ENCODE measurements around the gene EZR. TPM values are rescaled to one million over a fixed set of nuclear protein-coding genes. Genes with fewer than 3 reads are reported as not detected.

The EZR gene
- total and polyA plus RNA-seq, 2 of the 13 experiments (the other 11 are each of a cell fraction or from before 2014, with no cell fraction given): 34.7 to 60.3 TPM

DNA sequence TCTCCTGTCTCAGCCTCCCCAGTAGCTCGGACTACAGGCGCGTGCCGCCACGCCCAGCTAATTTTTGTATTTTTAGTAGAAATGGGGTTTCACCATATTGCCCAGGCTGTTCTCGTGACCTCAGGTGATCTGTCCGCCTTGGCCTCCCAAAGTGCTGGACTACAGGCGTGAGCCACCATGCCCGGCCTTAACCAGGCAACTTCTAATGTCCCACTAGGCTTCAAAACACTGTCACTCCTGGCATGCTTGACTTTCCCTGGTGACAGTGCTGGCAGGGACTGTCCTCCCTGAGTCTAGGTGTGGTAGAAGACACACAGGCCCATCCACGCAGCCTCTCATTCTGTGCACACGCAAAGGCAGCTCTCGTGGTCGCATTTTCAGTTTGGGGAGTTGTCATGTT lies 11.6 kb upstream of the EZR start (continued):
- TF ChIP-seq CENPT (CRISPR knock-in tag; IDR thresholded peaks at IDR 0.05; ENCODE audit: low read depth) (no peak), PHF21A (CRISPR knock-in tag; IDR thresholded peaks at IDR 0.05) (no peak)

DNA sequence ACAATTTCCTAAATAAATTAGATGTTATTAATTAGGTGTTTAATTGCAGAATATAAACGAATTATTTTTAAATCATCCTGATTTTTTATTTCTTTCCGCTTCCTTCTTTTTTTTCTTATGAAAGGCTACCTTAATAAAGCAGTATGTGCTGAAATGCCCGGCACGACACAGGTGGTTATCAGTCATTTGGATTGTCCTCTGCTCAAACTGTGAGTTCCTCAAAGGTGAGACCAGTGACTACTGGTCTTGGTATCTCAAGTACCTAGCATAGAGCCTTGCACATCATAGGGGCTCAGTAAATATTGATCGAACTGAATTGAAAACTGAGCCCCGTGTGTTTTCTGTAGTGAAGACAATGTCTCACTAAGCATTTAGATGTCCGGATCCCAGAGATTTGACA lies 9.6 kb upstream of the EZR start:
- no peaks in the 10 kb centered on the region for H3K9me3 ChIP-seq (ENCODE audit: low read length)
- DNase-seq (ENCODE audit: low spot score) (no peak), FAIRE-seq (no peak), ATAC-seq (no peak)
- no peak overlapping the region for H3K27ac ChIP-seq (ENCODE audit: extremely low read length, insufficient read depth, low read length)
- intact Hi-C loops (cut with micrococcal nuclease; ENCODE audit: unreplicated experiment): no loop called here
- H3K4me2 ChIP-seq (ENCODE audit: low read depth, low read length): no peak overlapping the region
- H4K20me1 ChIP-seq (ENCODE audit: insufficient read depth, low read length): no peaks in the 10 kb centered on the region
- no peaks in the 10 kb centered on the region for H3K36me3 ChIP-seq (replicated peaks in 1 of 2; ENCODE audit: control insufficient read depth in 1 of 2, insufficient read depth in 2 of 2, low read length in 2 of 2)
- no peak overlapping the region for H3K4me3 ChIP-seq (replicated peaks in 1 of 3; ENCODE audit: insufficient read depth in 1 of 3, low read depth in 2 of 3, low read length in 3 of 3)
- CTCF ChIA-PET (ENCODE audit: low intra/inter-chr PET ratio, low total read pairs): no interaction called here
- H3K9ac ChIP-seq (ENCODE audit: insufficient read depth, low read depth, low read length): no peak overlapping the region
- 59% methylated on average over 7 of the region's 7 CpGs for WGBS (ENCODE audit: low lambda C conversion rate)
- H2AFZ ChIP-seq (ENCODE audit: low read length): no peak overlapping the region
- in situ Hi-C loops (cut with HindIII; ENCODE audit: extremely low pct_ligation_motif_present, low pct_unique_long_range_greater_than_20kb): no loop called here
- peaks cover 26% of the 10 kb centered on the region for H3K4me1 ChIP-seq (ENCODE audit: insufficient read depth, low read length)
- no peak for TF ChIP-seq ZNF788 (CRISPR knock-in tag; IDR thresholded peaks at IDR 0.05; ENCODE audit: borderline replicate concordance)
- TF ChIP-seq TARDBP (CRISPR knock-in tag; IDR thresholded peaks at IDR 0.05): no peak
- no peak for TF ChIP-seq SNAI1 (CRISPR knock-in tag; IDR thresholded peaks at IDR 0.05; ENCODE audit: borderline replicate concordance)
- no peak for TF ChIP-seq MTF2 (CRISPR knock-in tag; IDR thresholded peaks at IDR 0.05; ENCODE audit: borderline replicate concordance)
- TF ChIP-seq ZNF720 (CRISPR knock-in tag; IDR thresholded peaks at IDR 0.05): no peak
- no peak for TF ChIP-seq FOXP1 (IDR thresholded peaks at IDR 0.05)
- no peak for TF ChIP-seq FOXP1 (CRISPR knock-in tag; IDR thresholded peaks at IDR 0.05)
- no peak for TF ChIP-seq PAF1 (CRISPR knock-in tag; IDR thresholded peaks at IDR 0.05)
- TF ChIP-seq, protein P1, sequence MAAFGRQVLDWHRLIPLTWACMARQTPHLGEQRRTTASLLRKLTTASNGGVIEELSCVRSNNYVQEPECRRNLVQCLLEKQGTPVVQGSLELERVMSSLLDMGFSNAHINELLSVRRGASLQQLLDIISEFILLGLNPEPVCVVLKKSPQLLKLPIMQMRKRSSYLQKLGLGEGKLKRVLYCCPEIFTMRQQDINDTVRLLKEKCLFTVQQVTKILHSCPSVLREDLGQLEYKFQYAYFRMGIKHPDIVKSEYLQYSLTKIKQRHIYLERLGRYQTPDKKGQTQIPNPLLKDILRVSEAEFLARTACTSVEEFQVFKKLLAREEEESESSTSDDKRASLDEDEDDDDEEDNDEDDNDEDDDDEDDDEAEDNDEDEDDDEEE (CRISPR knock-in tag; IDR thresholded peaks at IDR 0.05): no peak
- TF ChIP-seq NBN (conservative IDR thresholded peaks at IDR 0.05): no peak
- H3K27me3 ChIP-seq (ENCODE audit: control insufficient read depth in 1 of 2, insufficient read depth in 2 of 2, low read length in 2 of 2): peaks cover 2 to 7% of the 10 kb centered on the region in 2 experiments; a peak in 3 of 5 replicates
- no TSS peak for BruUV-seq (replicated peaks)
- H3K79me2 ChIP-seq (ENCODE audit: insufficient read depth, low read length): no peaks in the 10 kb centered on the region
- POLR2A ChIA-PET: no interaction called here
